Measurements from ENCODE around the gene STUB1. TPM values are rescaled to one million over a fixed set of nuclear protein-coding genes. Genes with fewer than 3 reads are reported as not detected.
A peak's percentile ranks its signal among the peaks of the same experiment; 100 is the strongest.

STUB1 gene
- total RNA-seq, 6 experiments from 2014 or later, result 37.3 to 69.6 (median 54.3) TPM

GRCh38 chr16:635573-636205 is 44.5 kb upstream of the STUB1 start:
- WGBS (ENCODE audit: insufficient coverage, low coverage, low lambda C conversion rate, missing lambda C conversion rate), result 20% methylated on average over 1 of the region's 55 CpGs
- Histone ChIP-seq H3K4me1 (peaks cover 0 to 21% (median 3%) of the 10 kb centered on the region in 4 donors), H3K4me3 (peak overlapping the region; percentile 73 to 83 (median 77)), H3K27me3 (no peaks in the 10 kb centered on the region), H3K36me3 (no peaks in the 10 kb centered on the region), H3K9me3 (no peaks in the 10 kb centered on the region), H3K27ac (peak overlapping the region in 2 of 3 donors; percentile 93 to 96)
- intact Hi-C loops (cut with DNase I), result loop anchor here in 1 of 2 donors (10.0 kb wide), 1 partner anchor 51 kb away; no protein-coding TSS in a partner anchor
- no peak for ATAC-seq
- TF ChIP-seq CTCF (IDR thresholded peaks at IDR 0.05) (peak in 1 of 4 donors; percentile 3), POLR2A (IDR thresholded peaks at IDR 0.05) (no peak)
- no peak for DNase-seq

- H3K27ac ChIP-seq, result peak within 1 kb of the TSS; percentile 93 to 96 (median 96)
- no peaks in the 10 kb centered on the region for H3K36me3 ChIP-seq
- no peaks in the 10 kb centered on the region for H3K9me3 ChIP-seq
- H3K4me1 ChIP-seq, result peaks cover 0 to 15% (median 0%) of the 10 kb centered on the region in 4 donors
- peak within 1 kb of the TSS; percentile 73 to 83 (median 77) for H3K4me3 ChIP-seq
- no peaks in the 10 kb centered on the region for H3K27me3 ChIP-seq
- DNase-seq (peak; percentile 96 to 97 (median 96)), ATAC-seq (peak; percentile 80 to 88 (median 86))
- TF ChIP-seq CTCF (IDR thresholded peaks at IDR 0.05) (no peak), POLR2A (IDR thresholded peaks at IDR 0.05) (peak; percentile 64)
- intact Hi-C loops (cut with DNase I), result loop anchor here in 1 of 2 donors (10.0 kb wide), 1 partner anchor 52 kb away; no protein-coding TSS in a partner anchor
- WGBS (ENCODE audit: insufficient coverage, low coverage, low lambda C conversion rate, missing lambda C conversion rate), result 0% methylated on average over 27 of the region's 91 CpGs
These were observed 43.8 kb upstream of the STUB1 start, which contains the start of gene METTL26 for GRCh38 chr16:636206-637080. Gene METTL26, minus strand, starts transcription at chr16:636305. Its CDS starts 15 bp downstream, at chr16:636290.

GRCh38 chr16:637081-638018 is 42.9 kb upstream of the STUB1 start:
- intact Hi-C loops (cut with DNase I), result loop anchor here in 1 of 2 donors (10.0 kb wide), 1 partner anchor 53 kb away; no protein-coding TSS in a partner anchor

More at GRCh38 chr16:637081-638018, 42.9 kb upstream of the STUB1 start:
- peaks cover 0 to 15% (median 0%) of the 10 kb centered on the region in 4 donors for H3K4me1 ChIP-seq
- peak overlapping the region; percentile 93 to 96 (median 96) for H3K27ac ChIP-seq
- peak overlapping the region; percentile 73 to 83 (median 77) for H3K4me3 ChIP-seq
- 0% methylated on average over 4 of the region's 53 CpGs for WGBS (ENCODE audit: insufficient coverage, low coverage, low lambda C conversion rate, missing lambda C conversion rate)
- ATAC-seq (peak; percentile 75 to 82 (median 80)), DNase-seq (peak; percentile 95 to 97 (median 97))
- no peaks in the 10 kb centered on the region for H3K36me3 ChIP-seq
- TF ChIP-seq CTCF (IDR thresholded peaks at IDR 0.05) (no peak), POLR2A (IDR thresholded peaks at IDR 0.05) (no peak)
- no peaks in the 10 kb centered on the region for H3K27me3 ChIP-seq
- H3K9me3 ChIP-seq, result no peaks in the 10 kb centered on the region

Measured in right lobe of liver (tissue), 6 donors.